ENCODE measurements around the gene KICS2. TPM values are rescaled to one million over a fixed set of nuclear protein-coding genes. Genes with fewer than 3 reads are reported as not detected.

KICS2 gene
- polyA plus RNA-seq, 1 donor from 2014 or later, result 0.83 TPM

GRCh38 chr12:64175254-64175945, 46.7 kb downstream of the KICS2 start:
- Histone ChIP-seq H3K9me2 (ENCODE audit: insufficient read depth, low read length) (no peaks in the 10 kb centered on the region), H3K36me3 (ENCODE audit: insufficient read depth, low read length) (no peaks in the 10 kb centered on the region), H2AFZ (ENCODE audit: low read depth, low read length) (peak overlapping the region; percentile 41), H3K27ac (ENCODE audit: low read length) (peak overlapping the region; percentile 46), H3K9me3 (ENCODE audit: low read length) (no peaks in the 10 kb centered on the region), H3K4me2 (ENCODE audit: low read length) (peak overlapping the region; percentile 49), H3K9ac (ENCODE audit: low read length) (no peak overlapping the region), H4K20me1 (ENCODE audit: insufficient read depth) (no peaks in the 10 kb centered on the region), H3K27me3 (ENCODE audit: insufficient read depth, low read depth, low read length) (no peaks in the 10 kb centered on the region), H3K79me2 (replicated peaks; ENCODE audit: insufficient read depth, low read length) (no peaks in the 10 kb centered on the region), H3K4me3 (ENCODE audit: low read length) (peak overlapping the region; percentile 43), H3F3A (ENCODE audit: insufficient read depth, low read length, poor library complexity, severe bottlenecking) (no peaks in the 10 kb centered on the region)
- TF ChIP-seq MXI1 (conservative IDR thresholded peaks at IDR 0.05; ENCODE audit: poor library complexity, severe bottlenecking), result peak; percentile 51
- TF ChIP-seq RAD21 (conservative IDR thresholded peaks at IDR 0.05), result no peak

GRCh38 chr12:64173456-64173855, 48.6 kb downstream of the KICS2 start:
- H3K36me3 ChIP-seq (ENCODE audit: insufficient read depth, low read length), result no peaks in the 10 kb centered on the region

More at GRCh38 chr12:64173456-64173855, 48.6 kb downstream of the KICS2 start:
- H3K9me3 ChIP-seq (ENCODE audit: low read length), result no peaks in the 10 kb centered on the region
- H3K9ac ChIP-seq (ENCODE audit: low read length), result no peak overlapping the region
- no peaks in the 10 kb centered on the region for H3F3A ChIP-seq (ENCODE audit: insufficient read depth, low read length, poor library complexity, severe bottlenecking)
- no peak overlapping the region for H3K4me2 ChIP-seq (ENCODE audit: low read length)
- H3K27ac ChIP-seq (ENCODE audit: low read length), result no peak overlapping the region
- H3K4me3 ChIP-seq (ENCODE audit: low read length), result no peak overlapping the region
- H3K9me2 ChIP-seq (ENCODE audit: insufficient read depth, low read length), result no peaks in the 10 kb centered on the region
- no peaks in the 10 kb centered on the region for H4K20me1 ChIP-seq (ENCODE audit: insufficient read depth)
- no peak for TF ChIP-seq POLR2AphosphoS5 (IDR thresholded peaks at IDR 0.05)
- H3K27me3 ChIP-seq (ENCODE audit: insufficient read depth, low read depth, low read length), result no peaks in the 10 kb centered on the region
- no peaks in the 10 kb centered on the region for H3K79me2 ChIP-seq (replicated peaks; ENCODE audit: insufficient read depth, low read length)
- no peak overlapping the region for H2AFZ ChIP-seq (ENCODE audit: low read depth, low read length)

Small RNAs within 50 kb of the gene (small RNA-seq; reads per million reads assigned to genes)
- gene RNU5A-7P (0 reads per million in 3 experiments), gene RNU6-1009P (0 reads per million in 3 experiments)

Other genes starting within 250 kb of the KICS2 start
- gene C12orf56, start 168.5 kb upstream of the KICS2 start, polyA plus RNA-seq, result 0.06 TPM in 1 of 2 replicates, not detected in the other
- gene XPOT, start 182.1 kb upstream of the KICS2 start, polyA plus RNA-seq, result 46.7 and 50.8 TPM in 2 replicates
- 19.7 and 21.2 TPM in 2 replicates for gene TBK1, start 229.8 kb upstream of the KICS2 start, polyA plus RNA-seq